Uterus (tissue), 4 donors: ENCODE data around the gene HEXIM1. TPM values are rescaled to one million over a fixed set of nuclear protein-coding genes. Genes with fewer than 3 reads are reported as not detected.

Source experiments
- DNase-seq, 2 donors: peaks; one replicate each; pipeline ENCODE4 v3.0.0-alpha.2; 2019 to 2020
- H3K27ac ChIP-seq, 2 donors: fragments of 200-600 bp; sonication (generic); 1 replicate in 1 of 2; 2 replicates in 1 of 2; pipeline ENCODE4 v1.5.1; 2016 to 2018
- H3K27me3 ChIP-seq, 2 donors: fragments of 200-600 bp; sonication (generic); one replicate each; pipeline ENCODE4 v1.5.1; 2018 to 2019; ENCODE audit warnings: control low read depth in 1 of 2
- H3K36me3 ChIP-seq, 2 donors: fragments of 200-600 bp; sonication (generic); one replicate each; pipeline ENCODE4 v1.5.1; 2019; ENCODE audit warnings: control low read depth in 1 of 2
- H3K4me1 ChIP-seq, 2 donors: fragments of 200-600 bp; sonication (generic); one replicate each; pipeline ENCODE4 v1.5.1; 2018 to 2019; ENCODE audit warnings: control low read depth in 1 of 2
- H3K4me3 ChIP-seq, 2 donors: fragments of 200-600 bp; sonication (generic); 1 replicate in 1 of 2; 2 replicates in 1 of 2; pipeline ENCODE4 v1.5.1; 2018 to 2019; ENCODE audit warnings: mild to moderate bottlenecking in 1 of 2
- H3K9me3 ChIP-seq, 2 donors: fragments of 200-600 bp; sonication (generic); one replicate each; pipeline ENCODE4 v1.5.1; 2019; ENCODE audit warnings: control low read depth in 1 of 2
- POLR2A ChIP-seq, 2 donors: fragments of 450-650 bp; IDR thresholded peaks; one replicate each; pipeline ENCODE4 v1.6.1; 2016; ENCODE audit warnings: antibody characterized with exemption in 2 of 2, mild to moderate bottlenecking in 1 of 2, moderate library complexity in 1 of 2
- intact Hi-C: fragments of 100-400 bp; cut with DNase I; formaldehyde crosslinking; loops from one replicate; pipeline ENCODE4 v1.15.1; 2023; ENCODE audit warnings: low total_unique reads
- total RNA-seq, 4 donors: library from RNA; depleted of rRNA in 3 of 4; stranded (reverse); fragments of >200 nt in 3 of 4; gene quantifications; one replicate each; pipeline versions ENCODE4 v1.1.0 to v1.2.4, GENCODE V29; 2014 to 2023
- TF ChIP-seq, protein P1 (sequence below), 4 experiments: fragments of 200-600 bp in 2 of 4; fragments of 450-650 bp in 2 of 4; sonication (generic) in 2 of 4; IDR thresholded peaks; one replicate each; pipeline ENCODE4 v1.5.1; 2016 to 2019; ENCODE audit warnings: antibody characterized with exemption in 4 of 4, mild to moderate bottlenecking in 2 of 4, moderate library complexity in 1 of 4
- donor health status: DM: yes; HTN: yes; CAD: no.

The HEXIM1 gene
- total RNA-seq, 4 donors from 2014 or later, result 23.8 to 60.6 (median 26.7) TPM

- Histone ChIP-seq H3K9me3 (no peaks in the 10 kb centered on the region), H3K27ac (peak overlapping the region; percentile 97 to 99), H3K27me3 (no peaks in the 10 kb centered on the region), H3K4me3 (peak overlapping the region; percentile 89 to 99), H3K4me1 (peaks cover 13 to 15% of the 10 kb centered on the region in 2 donors), H3K36me3 (no peaks in the 10 kb centered on the region)
- peak; percentile 46 to 76 for TF ChIP-seq POLR2A (IDR thresholded peaks at IDR 0.05)
- TF ChIP-seq, protein P1, sequence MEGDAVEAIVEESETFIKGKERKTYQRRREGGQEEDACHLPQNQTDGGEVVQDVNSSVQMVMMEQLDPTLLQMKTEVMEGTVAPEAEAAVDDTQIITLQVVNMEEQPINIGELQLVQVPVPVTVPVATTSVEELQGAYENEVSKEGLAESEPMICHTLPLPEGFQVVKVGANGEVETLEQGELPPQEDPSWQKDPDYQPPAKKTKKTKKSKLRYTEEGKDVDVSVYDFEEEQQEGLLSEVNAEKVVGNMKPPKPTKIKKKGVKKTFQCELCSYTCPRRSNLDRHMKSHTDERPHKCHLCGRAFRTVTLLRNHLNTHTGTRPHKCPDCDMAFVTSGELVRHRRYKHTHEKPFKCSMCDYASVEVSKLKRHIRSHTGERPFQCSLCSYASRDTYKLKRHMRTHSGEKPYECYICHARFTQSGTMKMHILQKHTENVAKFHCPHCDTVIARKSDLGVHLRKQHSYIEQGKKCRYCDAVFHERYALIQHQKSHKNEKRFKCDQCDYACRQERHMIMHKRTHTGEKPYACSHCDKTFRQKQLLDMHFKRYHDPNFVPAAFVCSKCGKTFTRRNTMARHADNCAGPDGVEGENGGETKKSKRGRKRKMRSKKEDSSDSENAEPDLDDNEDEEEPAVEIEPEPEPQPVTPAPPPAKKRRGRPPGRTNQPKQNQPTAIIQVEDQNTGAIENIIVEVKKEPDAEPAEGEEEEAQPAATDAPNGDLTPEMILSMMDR (IDR thresholded peaks at IDR 0.05), result peak; percentile 77 to 91 (median 89)
- DNase-seq, result peak; percentile 81 to 83
- intact Hi-C loops, result no loop called here
Measured at GRCh38 chr17:45132572-45133463, 15.5 kb upstream of the HEXIM1 start.

DNA sequence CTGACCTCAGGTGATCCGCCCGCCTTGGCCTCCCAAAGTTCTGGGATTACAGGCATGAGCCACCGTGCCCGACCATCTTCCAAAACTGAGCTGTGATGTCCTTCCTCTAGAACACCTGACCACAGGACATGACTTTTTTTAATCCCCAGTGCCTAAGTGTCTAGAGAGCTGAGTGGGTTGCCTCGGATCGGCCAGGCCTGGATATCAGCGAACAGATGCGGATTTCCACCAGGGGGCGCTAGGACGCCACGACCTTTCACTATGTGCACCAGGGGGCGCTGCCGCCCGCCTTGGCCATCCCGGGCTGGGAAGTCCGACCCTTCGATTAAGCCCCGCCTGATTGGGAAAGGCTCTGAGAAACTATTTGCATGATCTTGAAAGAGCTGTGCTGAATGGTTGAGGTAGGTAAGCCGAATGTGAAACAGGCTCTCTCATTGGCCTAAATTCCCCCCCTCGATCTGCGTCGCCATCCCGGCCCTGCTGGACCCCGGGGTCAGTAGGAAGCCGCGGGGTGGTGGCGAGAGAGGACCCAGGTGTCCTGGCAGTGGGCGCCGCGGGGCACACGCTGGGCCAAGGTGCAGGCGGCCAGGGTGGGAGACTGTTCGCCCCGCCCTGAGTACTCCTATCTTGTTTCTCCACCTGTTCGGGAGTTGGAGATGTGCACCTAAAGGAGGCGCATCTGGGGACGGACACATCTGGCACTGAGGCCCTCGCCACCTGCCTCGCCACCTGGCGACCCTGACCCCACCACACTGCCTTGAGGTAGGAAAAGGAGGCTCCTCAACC lies 12.9 kb upstream of the HEXIM1 start, which contains the start of gene ACBD4:
Gene ACBD4 (plus strand): TSS at position 496 of the 786 bp plus-strand sequence. CDS start 458 bp downstream, outside the sequence.
- no peaks in the 10 kb centered on the region for H3K27me3 ChIP-seq
- H3K27ac ChIP-seq, result peak within 1 kb of the TSS; percentile 90 to 94
- no peaks in the 10 kb centered on the region for H3K9me3 ChIP-seq
- intact Hi-C loops, result loop anchor here (5.0 kb wide), 1 partner anchor 62 kb away; no protein-coding TSS in a partner anchor
- H3K4me3 ChIP-seq, result peak within 1 kb of the TSS; percentile 68 to 83
- DNase-seq, result peak; percentile 97
- no peaks in the 10 kb centered on the region for H3K36me3 ChIP-seq
- H3K4me1 ChIP-seq, result peaks cover 8% of the 10 kb centered on the region in 2 donors
- TF ChIP-seq, protein P1 (IDR thresholded peaks at IDR 0.05), result peak; percentile 99 to 100 (median 100)
- peak; percentile 44 to 65 for TF ChIP-seq POLR2A (IDR thresholded peaks at IDR 0.05)

DNA sequence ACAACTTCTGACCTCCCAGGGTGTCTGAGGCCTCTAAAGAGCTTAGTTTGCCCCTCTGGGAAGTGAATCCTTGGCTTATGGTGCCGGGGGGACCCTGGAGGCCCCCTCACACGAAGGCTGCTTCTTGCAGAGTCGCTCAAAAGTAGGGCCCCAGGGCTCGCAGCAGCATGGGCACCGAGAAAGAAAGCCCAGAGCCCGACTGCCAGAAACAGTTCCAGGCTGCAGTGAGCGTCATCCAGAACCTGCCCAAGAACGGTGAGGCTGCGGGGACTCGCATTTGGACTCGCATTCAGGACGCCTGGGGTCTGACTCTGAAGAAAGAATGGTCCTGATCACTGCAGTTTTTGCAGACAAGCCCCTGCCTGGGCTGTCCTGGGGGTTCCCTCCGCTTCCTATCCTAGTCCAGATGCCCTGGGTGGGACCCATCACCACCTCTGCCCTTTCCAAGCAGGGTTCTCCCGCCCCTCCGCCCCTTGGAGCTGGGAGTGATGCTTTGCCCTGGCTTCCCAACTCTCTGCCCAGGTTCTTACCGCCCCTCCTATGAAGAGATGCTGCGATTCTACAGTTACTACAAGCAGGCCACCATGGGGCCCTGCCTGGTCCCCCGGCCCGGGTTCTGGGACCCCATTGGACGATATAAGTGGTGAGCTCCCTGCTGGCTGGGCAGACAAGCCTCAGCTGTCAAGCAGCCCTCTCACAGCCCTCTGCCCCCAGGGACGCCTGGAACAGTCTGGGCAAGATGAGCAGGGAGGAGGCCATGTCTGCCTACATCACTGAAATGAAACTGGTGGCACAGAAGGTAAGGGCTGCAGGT lies 12.1 kb upstream of the HEXIM1 start:
- no peak for TF ChIP-seq POLR2A (IDR thresholded peaks at IDR 0.05)
- TF ChIP-seq, protein P1 (IDR thresholded peaks at IDR 0.05), result no peak

GRCh38 chr17:45136846-45137560 lies 11.3 kb upstream of the HEXIM1 start:
- Histone ChIP-seq H3K27ac (peak overlapping the region in 1 of 2 donors; percentile 90), H3K36me3 (no peaks in the 10 kb centered on the region), H3K9me3 (no peaks in the 10 kb centered on the region), H3K27me3 (no peaks in the 10 kb centered on the region), H3K4me1 (peaks cover 0 to 8% of the 10 kb centered on the region in 2 donors), H3K4me3 (no peak overlapping the region)
- no peak for DNase-seq
- intact Hi-C loops, result loop anchor here (5.0 kb wide), 1 partner anchor 60 kb away; no protein-coding TSS in a partner anchor
- TF ChIP-seq, protein P1 (IDR thresholded peaks at IDR 0.05), result no peak
- no peak for TF ChIP-seq POLR2A (IDR thresholded peaks at IDR 0.05)

More for the DNA sequence above, 12.1 kb upstream of the HEXIM1 start:
- peak overlapping the region; percentile 68 to 83 for H3K4me3 ChIP-seq
- intact Hi-C loops, result loop anchor here (5.0 kb wide), 1 partner anchor 61 kb away; no protein-coding TSS in a partner anchor
- H3K9me3 ChIP-seq, result no peaks in the 10 kb centered on the region
- peak overlapping the region; percentile 90 to 94 for H3K27ac ChIP-seq
- H3K4me1 ChIP-seq, result peaks cover 1 to 8% of the 10 kb centered on the region in 2 donors
- H3K27me3 ChIP-seq, result no peaks in the 10 kb centered on the region
- no peaks in the 10 kb centered on the region for H3K36me3 ChIP-seq
- DNase-seq, result no peak
